K562 treated with DMSO at 1 percent for 48 hours (cell line): ENCODE data around the gene PGP. TPM values are rescaled to one million over a fixed set of nuclear protein-coding genes. Genes with fewer than 3 reads are reported as not detected.

Experiments used
- total RNA-seq: library from RNA; unstranded; fragments of 300-600 nt; gene quantifications from 2 replicates; pipeline ENCODE4 v1.2.3, GENCODE V29; 2022; ENCODE audit warnings: low replicate concordance; ENCODE audit errors: extremely low read depth

The PGP gene
- total RNA-seq = not detected in 2 replicates

GRCh38 chr16:2214719-2214968, at the start of gene PGP:
TSS of gene PGP (minus strand) at chr16:2214840. CDS start at chr16:2214777, 63 bp downstream.

GRCh38 chr16:2251296-2252111, 36.9 kb upstream of the PGP start, which contains the start of gene ECI1:
TSS of gene ECI1 (minus strand) at chr16:2251587. CDS start at chr16:2251566, 21 bp downstream.

GRCh38 chr16:2236337-2237101, 21.9 kb upstream of the PGP start, which contains the start of gene DNASE1L2:
TSS of gene DNASE1L2 (plus strand) at chr16:2236444. CDS start at chr16:2236817, 373 bp downstream.

GRCh38 chr16:2223221-2223941, 8.7 kb upstream of the PGP start, which contains the start of gene E4F1:
TSS of gene E4F1 (plus strand) at chr16:2223591. CDS start at chr16:2223614, 23 bp downstream.

GRCh38 chr16:2210386-2211365, 4.0 kb downstream of the PGP start, which contains the start of gene BRICD5:
TSS of gene BRICD5 (minus strand) at chr16:2210863. CDS start at chr16:2210833, 30 bp downstream.

GRCh38 chr16:2205104-2205966, 9.3 kb downstream of the PGP start, which contains the start of gene MLST8:
TSS of gene MLST8 (plus strand) at chr16:2205454. CDS start at chr16:2206086, 632 bp downstream.

GRCh38 chr16:2196162-2196980, 18.3 kb downstream of the PGP start, which contains the start of gene CASKIN1:
TSS of gene CASKIN1 (minus strand) at chr16:2196605. CDS start at chr16:2196432, 173 bp downstream.

Other genes with a start within 250 kb of the PGP start
- not detected in 2 replicates for gene RNF151, start 248.0 kb downstream of the PGP start, total RNA-seq
- not detected in 2 replicates for gene TBL3, start 242.8 kb downstream of the PGP start, total RNA-seq
- gene NOXO1, start 233.4 kb downstream of the PGP start, total RNA-seq = not detected in 2 replicates
- gene GFER, start 230.6 kb downstream of the PGP start, total RNA-seq = not detected in 2 replicates
- not detected in 2 replicates for gene SYNGR3, start 224.9 kb downstream of the PGP start, total RNA-seq
- gene ZNF598, start 205.0 kb downstream of the PGP start, total RNA-seq = not detected in 2 replicates
- not detected in 2 replicates for gene NPW, start 195.1 kb downstream of the PGP start, total RNA-seq
- gene NHERF2, start 187.9 kb downstream of the PGP start, total RNA-seq = not detected in 2 replicates
- gene NTHL1, start 167.0 kb downstream of the PGP start, total RNA-seq = not detected in 2 replicates
- gene TSC2, start 166.9 kb downstream of the PGP start, total RNA-seq = not detected in 2 replicates
- gene PKD1, start 78.9 kb downstream of the PGP start, total RNA-seq = 1,234 TPM in 1 of 2 replicates, not detected in the other
- not detected in 2 replicates for gene RAB26, start 66.2 kb downstream of the PGP start, total RNA-seq
- gene TRAF7, start 59.1 kb downstream of the PGP start, total RNA-seq = not detected in 2 replicates
- not detected in 2 replicates for gene CASKIN1, start 18.2 kb downstream of the PGP start, total RNA-seq
- not detected in 2 replicates for gene MLST8, start 9.4 kb downstream of the PGP start, total RNA-seq
- not detected in 2 replicates for gene BRICD5, start 4.0 kb downstream of the PGP start, total RNA-seq
- not detected in 2 replicates for gene E4F1, start 8.8 kb upstream of the PGP start, total RNA-seq
- not detected in 2 replicates for gene DNASE1L2, start 21.6 kb upstream of the PGP start, total RNA-seq
- 674 TPM in 1 of 2 replicates, not detected in the other for gene ECI1, start 36.7 kb upstream of the PGP start, total RNA-seq
- gene RNPS1, start 53.3 kb upstream of the PGP start, total RNA-seq = not detected in 2 replicates
- gene ABCA3, start 125.9 kb upstream of the PGP start, total RNA-seq = not detected in 2 replicates
- not detected in 2 replicates for gene CCNF, start 214.6 kb upstream of the PGP start, total RNA-seq
- gene TEDC2, start 245.3 kb upstream of the PGP start, total RNA-seq = not detected in 2 replicates